Left cardiac atrium (tissue), 4 donors: ENCODE measurements around the gene GLS2. TPM values are rescaled to one million over a fixed set of nuclear protein-coding genes. Genes with fewer than 3 reads are reported as not detected.
"Not testable (repeated sequence)": the region's sequence is repeated elsewhere in the genome, so short reads cannot be mapped to it uniquely, and the experiment has no call there.

ENCODE experiments used
- ATAC-seq, 2 donors: fragments of 200-7000 bp; cut with Tn5 transposase; one replicate each; pipeline ENCODE4 v1.9.1; 2020; ENCODE audit warnings: mild to moderate bottlenecking in 2 of 2, moderate library complexity in 2 of 2
- DNase-seq: peaks from one replicate; pipeline ENCODE4 v3.0.0-alpha.2; 2020
- intact Hi-C, 2 donors: fragments of 100-400 bp; cut with DNase I; formaldehyde crosslinking; loops; one replicate each; pipeline versions ENCODE4 v1.14.1 to v1.15.1; 2022 to 2023
- total RNA-seq, 2 donors: library from RNA; stranded (reverse); fragmentation: NEBNext Ultra II Directional; extraction: Animal tissue kit (Norgen Biotek cat#: 25700); gene quantifications; one replicate each; pipeline ENCODE4 v1.2.1, GENCODE V29; 2021
- donor health status: DM: no; HTN: yes; CAD: no.
- donor health status: DM: no; HTN: yes; CAD: no; lungs with severe emphysema.
- donor health status: DM: yes; HTN: yes; CAD: no.
- donor health status: Dilated cardiomyopathy.

GLS2 gene
- total RNA-seq, 2 donors from 2014 or later, result 0.35 to 0.42 TPM

GRCh38 chr12:56457817-56458216, 30.1 kb downstream of the GLS2 start:
- intact Hi-C loops, result loop anchor here in 1 of 2 donors (10.0 kb wide), 1 partner anchor 123 kb away; the partner anchor contains the start of genes IL23A and PAN2
- no peak for ATAC-seq

GRCh38 chr12:56454557-56454956, 33.4 kb downstream of the GLS2 start, which contains the start of gene MIP:
TSS of gene MIP (minus strand) at chr12:56454657. CDS start at chr12:56454613, 44 bp downstream.
- intact Hi-C loops, result loop anchor here in 1 of 2 donors (10.0 kb wide), 1 partner anchor 120 kb away; the partner anchor contains the start of genes IL23A and PAN2

More at GRCh38 chr12:56457817-56458216, 30.1 kb downstream of the GLS2 start:
- DNase-seq, result no peak

GRCh38 chr12:56451147-56451546, 36.8 kb downstream of the GLS2 start:
- intact Hi-C loops, result loop anchor here in 1 of 2 donors (10.0 kb wide), 1 partner anchor 116 kb away; the partner anchor contains the start of genes IL23A and PAN2

More at GRCh38 chr12:56454557-56454956, 33.4 kb downstream of the GLS2 start, which contains the start of gene MIP:
- DNase-seq, result no peak
- no peak for ATAC-seq

GRCh38 chr12:56450241-56450640, 37.7 kb downstream of the GLS2 start:
- intact Hi-C loops, result loop anchor here in 1 of 2 donors (10.0 kb wide), 1 partner anchor 115 kb away; the partner anchor contains the start of genes IL23A and PAN2
- ATAC-seq, result no peak
- no peak for DNase-seq

More at GRCh38 chr12:56451147-56451546, 36.8 kb downstream of the GLS2 start:
- no peak for DNase-seq
- no peak for ATAC-seq

GRCh38 chr12:56449622-56449984, 38.4 kb downstream of the GLS2 start:
- no peak for ATAC-seq
- intact Hi-C loops, result no loop called here

DNA sequence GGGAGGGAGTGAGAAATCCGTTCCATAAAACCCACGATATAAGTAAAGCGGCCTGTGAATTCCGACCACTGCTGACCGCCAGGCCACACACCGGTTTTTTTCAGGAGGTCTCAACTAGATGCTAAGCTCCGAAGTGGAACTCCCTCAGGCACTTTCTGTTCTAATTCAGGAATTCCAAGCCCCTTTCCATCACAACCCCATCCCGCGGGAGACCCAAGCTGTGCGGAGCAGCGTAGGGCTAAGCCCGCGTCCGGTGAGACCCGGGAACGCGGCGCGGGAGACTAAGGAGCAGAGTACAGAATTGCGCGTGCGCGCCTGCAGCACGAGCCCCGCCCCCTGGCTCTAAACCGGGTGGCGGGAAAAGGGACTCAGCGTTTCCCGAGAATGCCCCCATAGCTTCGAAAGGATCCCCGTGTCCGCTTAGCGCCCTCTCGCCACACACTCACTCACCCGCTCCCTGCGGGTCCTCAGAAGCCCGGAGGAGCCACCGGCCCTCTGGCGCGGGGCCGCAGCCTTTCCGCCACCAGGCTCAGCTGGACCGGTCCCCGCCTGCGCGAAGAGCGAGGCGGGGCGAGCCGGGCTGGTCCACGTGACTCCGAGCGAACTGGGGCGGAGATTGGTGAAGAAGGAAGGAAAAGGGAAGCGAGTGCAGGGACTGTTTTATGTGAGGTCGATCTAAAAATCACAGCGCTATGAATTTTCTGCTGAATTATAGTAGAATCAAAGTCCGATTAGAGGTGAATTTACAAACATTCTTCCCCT, 38.9 kb downstream of the GLS2 start, which contains the start of gene TIMELESS:
Gene TIMELESS (minus strand): TSS at position 567 of the 762 bp plus-strand sequence. CDS start 15,256 bp downstream, outside the sequence.
- peak; percentile 99 for ATAC-seq
- intact Hi-C loops, result no loop called here
- DNase-seq, result peak; percentile 90

More at GRCh38 chr12:56449622-56449984, 38.4 kb downstream of the GLS2 start:
- no peak for DNase-seq

DNA sequence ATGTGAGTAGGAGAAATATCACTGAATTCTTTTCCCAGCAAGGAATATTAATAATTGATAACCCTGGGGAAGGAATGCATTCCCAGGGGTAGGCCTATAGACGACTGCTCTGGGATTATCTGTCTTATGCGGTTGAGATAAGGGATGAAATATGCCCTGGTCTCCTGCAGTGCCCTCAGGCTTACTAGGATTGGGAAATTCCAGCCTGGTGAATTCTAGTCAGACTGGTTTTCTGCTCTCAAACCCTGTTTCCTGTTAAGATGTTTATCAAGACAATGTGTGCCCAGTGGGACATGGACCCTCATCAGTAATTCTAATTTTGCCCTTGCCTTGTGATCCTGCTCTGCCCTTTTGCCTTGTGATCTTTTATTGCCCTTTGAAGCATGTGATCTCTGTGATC, 44.8 kb downstream of the GLS2 start:
- not testable (repeated sequence) for DNase-seq, ATAC-seq

DNA sequence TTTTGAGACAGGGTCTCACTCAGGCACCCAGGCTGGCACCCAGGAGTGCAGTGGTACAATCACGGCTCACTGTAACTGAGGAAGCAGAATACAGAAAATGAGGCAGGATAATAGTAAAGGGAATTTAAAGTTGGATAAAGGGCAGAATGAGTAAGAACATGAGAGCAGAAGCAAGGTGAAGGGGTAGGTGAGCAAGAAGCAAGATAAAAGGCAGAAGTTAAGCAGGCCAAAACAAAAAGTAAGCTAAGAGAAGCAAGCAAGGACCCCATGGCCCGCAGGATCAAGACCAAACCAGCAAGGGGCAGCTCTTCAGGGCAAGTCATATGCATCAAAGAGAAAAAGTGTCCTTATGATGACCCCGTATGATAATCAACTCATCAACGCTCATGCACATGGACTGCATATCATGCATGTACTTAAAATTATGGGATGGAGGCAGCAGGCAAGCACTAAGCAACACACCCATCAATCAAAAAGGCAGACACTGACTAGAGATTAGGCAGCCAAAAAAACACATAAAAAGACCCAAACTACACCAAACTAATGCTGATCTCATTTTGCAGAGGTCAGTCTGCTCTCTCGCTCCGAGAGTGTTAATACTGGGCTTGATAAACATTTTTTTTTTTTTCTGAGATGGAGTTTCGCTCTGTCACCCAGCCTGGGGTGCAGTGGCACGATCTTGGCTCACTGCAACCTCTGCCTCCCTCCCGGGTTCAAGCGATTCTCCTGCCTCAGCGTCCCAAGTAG, 50.4 kb downstream of the GLS2 start:
- intact Hi-C loops, result no loop called here
- DNase-seq (no peak), ATAC-seq (no peak)

More for the DNA sequence above, 44.8 kb downstream of the GLS2 start:
- intact Hi-C loops, result not testable (repeated sequence)

DNA sequence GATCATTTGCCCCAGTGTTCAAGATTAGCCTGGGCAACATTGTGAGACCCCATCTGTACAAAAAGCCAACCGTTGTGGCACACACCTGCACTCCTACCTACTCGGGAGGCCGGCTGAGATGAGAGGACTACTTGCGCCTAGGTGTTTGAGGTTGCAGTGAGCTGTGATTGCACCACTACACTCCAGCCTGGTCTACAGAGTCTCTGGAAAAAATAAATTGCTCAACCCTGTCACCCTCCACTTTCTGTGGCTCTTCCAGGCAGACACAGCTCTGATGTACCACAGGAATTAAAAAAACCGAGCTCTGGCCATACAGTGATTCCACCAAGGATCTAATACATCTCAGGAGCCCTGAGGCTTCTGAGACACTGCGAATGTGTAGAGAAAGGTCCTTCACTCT, 53.1 kb downstream of the GLS2 start:
- ATAC-seq, result no peak
- intact Hi-C loops, result no loop called here
- no peak for DNase-seq

DNA sequence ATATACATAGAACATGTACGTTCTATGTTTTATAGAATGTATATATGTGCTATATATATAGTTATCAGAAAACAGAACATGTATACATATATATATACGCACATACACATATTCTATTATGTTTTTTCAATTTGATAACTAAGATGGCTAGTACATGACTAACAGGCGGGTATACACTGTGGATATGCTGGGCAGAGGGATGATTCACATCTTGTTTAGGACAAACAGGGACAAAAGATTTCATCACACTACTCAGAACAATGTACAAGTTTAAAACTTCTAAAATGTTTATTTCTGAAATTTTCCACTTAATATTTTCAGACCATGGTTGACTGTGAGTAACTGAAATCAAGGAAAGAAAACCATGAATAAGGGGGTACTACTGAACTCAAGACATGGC, 56.1 kb downstream of the GLS2 start:
- intact Hi-C loops, result no loop called here

DNA sequence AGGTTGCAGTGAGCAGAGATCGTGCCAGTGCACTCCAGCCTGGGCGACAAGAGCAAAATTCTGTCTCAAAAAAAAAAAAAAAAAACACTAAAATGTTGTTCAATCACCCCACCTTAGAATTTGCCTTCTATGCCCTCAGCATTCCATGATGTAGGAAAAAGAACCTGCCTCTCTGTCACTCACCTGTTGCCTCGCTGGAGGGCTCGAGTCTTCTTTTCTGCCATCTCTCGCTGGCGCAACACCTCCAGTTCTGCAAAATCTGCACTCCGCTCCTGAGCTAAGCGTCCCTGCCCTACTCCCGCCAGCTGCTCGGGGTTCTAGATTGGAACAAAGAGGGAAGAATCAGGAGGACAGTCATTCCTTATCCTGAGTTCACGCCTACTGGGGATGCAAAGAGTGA, 56.7 kb downstream of the GLS2 start:
- no peak for ATAC-seq
- no peak for DNase-seq
- intact Hi-C loops, result no loop called here

More for the DNA sequence above, 56.1 kb downstream of the GLS2 start:
- DNase-seq (no peak), ATAC-seq (no peak)

DNA sequence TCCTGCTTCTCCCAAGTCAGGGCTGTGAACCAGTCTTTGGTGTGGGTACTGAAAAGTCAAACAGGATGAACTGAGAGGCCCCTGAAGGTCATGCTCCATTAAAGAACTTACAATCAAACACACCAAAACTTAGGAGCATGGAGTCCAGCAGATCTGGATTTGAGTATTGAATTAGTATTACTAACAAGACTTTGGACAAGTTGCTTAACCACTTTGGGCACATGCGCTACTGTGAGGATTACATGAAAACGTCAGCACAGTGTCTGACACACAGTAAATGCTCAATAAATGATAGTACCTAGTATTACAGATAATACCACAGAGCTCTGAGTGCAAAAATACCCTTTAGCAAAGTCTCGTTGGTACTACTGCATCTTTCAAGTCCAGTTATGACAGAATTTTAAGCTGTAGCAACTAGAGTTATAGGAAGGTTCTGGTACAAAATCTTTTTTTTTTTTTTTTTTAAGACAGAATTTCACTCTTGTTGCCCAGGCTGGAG, 62.0 kb downstream of the GLS2 start:
- intact Hi-C loops, result no loop called here
- ATAC-seq, result no peak
- no peak for DNase-seq

GRCh38 chr12:56425193-56425592, 62.8 kb downstream of the GLS2 start:
- no peak for DNase-seq
- intact Hi-C loops, result no loop called here
- ATAC-seq, result no peak

Other genes starting within 250 kb of the GLS2 start
- gene ANKRD52, start 229.8 kb downstream of the GLS2 start, total RNA-seq, result 10 to 100 TPM; 20.3 to 24.1 TPM
- gene COQ10A, start 221.2 kb downstream of the GLS2 start, total RNA-seq, result 10 to 100 TPM; 76.2 to 98.3 TPM
- 100 to 1,000 TPM; 526 to 581 TPM for gene CS, start 187.8 kb downstream of the GLS2 start, total RNA-seq
- gene CNPY2, start 172.2 kb downstream of the GLS2 start, total RNA-seq, result 10 to 100 TPM; 54.1 to 60.7 TPM
- gene PAN2, start 154.2 kb downstream of the GLS2 start, total RNA-seq, result 10 to 100 TPM; 38.5 to 39.4 TPM
- gene IL23A, start 149.3 kb downstream of the GLS2 start, total RNA-seq, result not detected
- gene STAT2, start 128.1 kb downstream of the GLS2 start, total RNA-seq, result 10 to 100 TPM; 52.2 to 68.1 TPM
- gene APOF, start 125.3 kb downstream of the GLS2 start, total RNA-seq, result not detected
- gene TIMELESS, start 38.7 kb downstream of the GLS2 start, total RNA-seq, result 1 to 10 TPM; 3.3 to 4.0 TPM
- gene MIP, start 33.5 kb downstream of the GLS2 start, total RNA-seq, result under 1 TPM in 1 of 2 donors, not detected in 1; 0.50 TPM
- gene SPRYD4, start 19.6 kb downstream of the GLS2 start, total RNA-seq, result 1 to 10 TPM; 2.3 to 3.2 TPM
- gene RBMS2, start 33.7 kb upstream of the GLS2 start, total RNA-seq, result 10 to 100 TPM; 32.6 to 40.7 TPM
- 10 to 100 TPM; 38.3 to 54.1 TPM for gene BAZ2A, start 142.2 kb upstream of the GLS2 start, total RNA-seq
- 1,000 to 10,000 TPM; 1,539 to 1,844 TPM for gene ATP5F1B, start 157.8 kb upstream of the GLS2 start, total RNA-seq
- 100 to 1,000 TPM; 126 to 138 TPM for gene PTGES3, start 200.1 kb upstream of the GLS2 start, total RNA-seq
- gene NACA, start 237.1 kb upstream of the GLS2 start, total RNA-seq, result 100 to 1,000 TPM; 516 to 593 TPM